ENCODE data around the gene ARPC2. TPM values are rescaled to one million over a fixed set of nuclear protein-coding genes. Genes with fewer than 3 reads are reported as not detected.

Gene ARPC2
- total and polyA plus RNA-seq, 8 donors: 92.1 to 456 (median 256) TPM

DNA sequence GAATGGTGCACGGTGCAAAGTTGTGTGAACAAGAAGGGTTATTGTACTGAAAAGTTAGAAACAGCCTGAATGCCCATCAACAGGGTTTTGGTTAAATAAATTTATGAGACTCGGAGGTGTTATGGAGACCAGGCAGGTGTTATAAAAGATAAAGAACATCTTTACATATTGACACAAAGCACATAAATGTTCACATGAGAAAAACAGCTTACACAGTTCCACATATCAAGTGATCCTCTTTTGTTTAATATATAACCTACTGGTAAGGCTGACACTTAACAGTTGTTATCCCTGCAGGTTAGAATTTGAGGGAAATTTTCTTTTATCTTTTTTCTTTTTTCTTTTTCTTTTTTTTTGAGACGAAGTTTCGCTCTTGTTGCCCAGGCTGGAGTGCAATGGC is 20.0 kb upstream of the ARPC2 start:
- H3K36me3 ChIP-seq: no peaks in the 10 kb centered on the region
- no peak for DNase-seq
- no peak overlapping the region for H3K4me3 ChIP-seq
- H3K27me3 ChIP-seq: no peaks in the 10 kb centered on the region
- intact Hi-C loops (cut with DNase I; ENCODE audit: low total_unique reads): no loop called here
- no peaks in the 10 kb centered on the region for H3K9me3 ChIP-seq
- WGBS, 5 donors: 73 to 79% (median 76%) methylated on average over 4 of the region's 4 CpGs
- TF ChIP-seq POLR2A (IDR thresholded peaks at IDR 0.05) (no peak), CTCF (IDR thresholded peaks at IDR 0.05) (no peak)
- H3K27ac ChIP-seq: no peak overlapping the region
- H3K4me1 ChIP-seq: peaks cover 0 to 17% (median 5%) of the 10 kb centered on the region in 4 donors

DNA sequence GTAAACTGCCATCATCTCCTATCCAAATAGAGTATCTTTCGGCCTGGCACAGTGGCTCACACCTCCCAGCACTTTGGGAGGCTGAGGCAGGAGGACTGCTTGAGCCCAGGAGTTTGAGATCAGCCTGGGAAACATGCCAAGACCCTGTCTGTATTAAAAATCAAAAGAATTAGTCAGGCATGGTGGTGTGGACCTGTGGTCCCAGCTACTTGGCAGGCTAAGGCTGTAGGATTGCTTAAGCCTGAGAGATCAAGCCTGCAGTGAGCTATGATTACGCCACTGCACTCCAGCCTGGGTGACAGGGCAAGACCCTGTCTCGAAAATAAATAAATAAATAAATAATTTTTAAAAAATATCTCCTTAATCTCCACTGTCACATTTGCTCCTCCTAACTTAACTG is 14.7 kb upstream of the ARPC2 start:
- no peak for DNase-seq
- no peaks in the 10 kb centered on the region for H3K9me3 ChIP-seq
- no peaks in the 10 kb centered on the region for H3K4me1 ChIP-seq
- no peak overlapping the region for H3K27ac ChIP-seq
- WGBS, 5 donors: 79 to 90% (median 85%) methylated on average over 3 of the region's 3 CpGs
- intact Hi-C loops (cut with DNase I; ENCODE audit: low total_unique reads): no loop called here
- no peak overlapping the region for H3K4me3 ChIP-seq
- H3K27me3 ChIP-seq: no peaks in the 10 kb centered on the region
- no peak for TF ChIP-seq POLR2AphosphoS5 (IDR thresholded peaks at IDR 0.05)
- TF ChIP-seq POLR2A (IDR thresholded peaks at IDR 0.05): no peak
- no peak for TF ChIP-seq EP300 (IDR thresholded peaks at IDR 0.05)
- TF ChIP-seq CTCF (IDR thresholded peaks at IDR 0.05): no peak
- H3K36me3 ChIP-seq: no peaks in the 10 kb centered on the region

GRCh38 chr2:218209078-218209477 is 7.9 kb upstream of the ARPC2 start:
- H3K4me3 ChIP-seq: no peak overlapping the region
- WGBS, 5 donors: 95 to 98% (median 96%) methylated on average over 3 of the region's 3 CpGs
- H3K27me3 ChIP-seq: no peaks in the 10 kb centered on the region
- H3K36me3 ChIP-seq: no peaks in the 10 kb centered on the region
- intact Hi-C loops (cut with DNase I; ENCODE audit: low total_unique reads): no loop called here
- no peaks in the 10 kb centered on the region for H3K4me1 ChIP-seq
- TF ChIP-seq EP300 (IDR thresholded peaks at IDR 0.05): no peak
- TF ChIP-seq POLR2A (IDR thresholded peaks at IDR 0.05): no peak
- TF ChIP-seq CTCF (IDR thresholded peaks at IDR 0.05): no peak
- TF ChIP-seq POLR2AphosphoS5 (IDR thresholded peaks at IDR 0.05): no peak
- no peak overlapping the region for H3K27ac ChIP-seq
- no peak for DNase-seq
- H3K9me3 ChIP-seq: no peaks in the 10 kb centered on the region

DNA sequence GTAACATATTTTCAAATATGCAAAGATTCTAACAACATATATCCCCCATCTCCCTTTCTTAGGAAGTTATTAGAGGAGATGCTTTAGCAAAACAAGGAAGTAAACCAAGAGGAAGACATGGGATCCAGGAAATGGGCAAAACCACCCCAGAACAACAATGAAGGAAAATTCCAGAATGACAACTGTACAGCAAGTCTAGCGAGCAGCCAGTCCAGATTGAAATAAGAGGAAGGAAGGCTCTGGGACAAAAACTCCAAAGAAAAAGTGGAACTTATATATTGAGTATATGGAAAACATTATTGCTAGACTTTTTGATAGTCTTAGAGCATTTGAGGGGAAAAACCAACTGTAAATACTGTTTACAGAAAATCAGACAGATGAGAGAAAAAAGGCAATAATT is 2.9 kb upstream of the ARPC2 start:
- Histone ChIP-seq H3K36me3 (no peaks in the 10 kb centered on the region), H3K4me1 (peaks cover 9 to 22% (median 18%) of the 10 kb centered on the region in 4 donors), H3K27ac (no peak overlapping the region), H3K4me3 (no peak overlapping the region), H3K9me3 (no peaks in the 10 kb centered on the region), H3K27me3 (no peaks in the 10 kb centered on the region)
- no peak for TF ChIP-seq EP300 (IDR thresholded peaks at IDR 0.05)
- no peak for TF ChIP-seq CTCF (IDR thresholded peaks at IDR 0.05)
- no peak for TF ChIP-seq POLR2A (IDR thresholded peaks at IDR 0.05)
- TF ChIP-seq POLR2AphosphoS5 (IDR thresholded peaks at IDR 0.05): no peak
- no peak for DNase-seq
- WGBS, 5 donors: 78 to 96% (median 87%) methylated on average over 1 of the region's 1 CpG
- intact Hi-C loops (cut with DNase I; ENCODE audit: low total_unique reads): no loop called here

Measured in stomach (tissue), 9 donors.